Stimulated activated CD8-positive, alpha-beta memory T cell treated with anti-CD3 and anti-CD28 coated beads, Interleukin-4, amount 100 ng/mL, for 1 hour (primary cell): ENCODE measurements around the gene ARID1B.

ENCODE experiments used
- DNase-seq, 2 donors: peaks; one replicate each; pipeline ENCODE4 v3.0.0-alpha.2; 2020; ENCODE audit warnings: low read depth in 2 of 2, low spot score in 1 of 2

Gene ARID1B

DNA sequence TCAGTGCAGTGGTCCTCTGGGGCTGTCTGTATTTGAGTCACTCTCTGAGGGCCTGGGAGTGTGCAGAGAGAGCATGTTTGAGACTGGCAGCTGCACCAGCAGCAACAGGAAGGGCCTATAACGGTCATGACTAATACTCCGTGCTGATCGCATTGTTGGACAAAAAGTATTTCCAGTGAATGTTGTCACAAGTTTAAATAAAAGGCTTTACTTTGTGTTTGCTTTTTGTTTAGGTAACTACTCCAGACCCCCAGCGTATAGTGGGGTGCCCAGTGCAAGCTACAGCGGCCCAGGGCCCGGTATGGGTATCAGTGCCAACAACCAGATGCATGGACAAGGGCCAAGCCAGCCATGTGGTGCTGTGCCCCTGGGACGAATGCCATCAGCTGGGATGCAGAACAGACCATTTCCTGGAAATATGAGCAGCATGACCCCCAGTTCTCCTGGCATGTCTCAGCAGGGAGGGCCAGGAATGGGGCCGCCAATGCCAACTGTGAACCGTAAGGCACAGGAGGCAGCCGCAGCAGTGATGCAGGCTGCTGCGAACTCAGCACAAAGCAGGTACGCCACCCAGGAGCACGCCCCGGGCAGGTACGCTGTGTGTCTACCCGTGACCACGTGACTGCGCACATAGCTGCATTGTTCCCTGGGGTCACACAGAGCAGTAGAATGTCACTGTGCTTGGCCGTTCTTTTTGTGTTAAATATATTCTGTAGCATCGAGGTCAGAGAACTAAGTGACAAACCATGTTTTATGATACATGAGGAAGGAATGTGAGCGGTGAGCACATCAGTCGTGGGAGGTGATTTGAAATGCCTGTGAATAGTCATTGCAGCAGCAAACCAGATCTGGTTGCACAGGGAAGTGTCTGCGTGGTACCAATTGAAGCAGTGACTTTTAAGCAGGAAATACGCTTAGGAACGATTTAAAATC is 371.5 kb downstream of the ARID1B start:
- no peak for DNase-seq

- DNase-seq: no peak
Observed at GRCh38 chr6:157150076-157150475, 372.9 kb downstream of the ARID1B start.

DNA sequence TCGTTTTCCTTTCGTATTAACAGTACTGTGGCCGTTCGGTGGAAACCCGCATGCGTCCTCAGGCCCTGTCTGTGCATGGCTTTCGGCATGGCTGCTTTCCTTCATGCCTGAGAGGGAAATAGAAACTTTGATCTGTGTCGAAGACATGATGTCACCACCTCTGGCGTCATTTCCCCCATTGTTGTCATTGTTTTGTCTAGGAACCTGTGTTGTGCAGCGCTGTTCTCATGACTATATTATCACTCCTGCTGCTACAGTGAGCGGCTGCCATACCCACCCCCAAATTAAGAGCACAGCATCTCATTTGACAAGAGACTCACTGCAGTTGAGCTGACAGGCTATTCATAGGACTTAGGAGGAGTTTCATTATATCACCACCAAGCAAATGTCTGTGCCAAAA is 373.9 kb downstream of the ARID1B start:
- DNase-seq: no peak

DNA sequence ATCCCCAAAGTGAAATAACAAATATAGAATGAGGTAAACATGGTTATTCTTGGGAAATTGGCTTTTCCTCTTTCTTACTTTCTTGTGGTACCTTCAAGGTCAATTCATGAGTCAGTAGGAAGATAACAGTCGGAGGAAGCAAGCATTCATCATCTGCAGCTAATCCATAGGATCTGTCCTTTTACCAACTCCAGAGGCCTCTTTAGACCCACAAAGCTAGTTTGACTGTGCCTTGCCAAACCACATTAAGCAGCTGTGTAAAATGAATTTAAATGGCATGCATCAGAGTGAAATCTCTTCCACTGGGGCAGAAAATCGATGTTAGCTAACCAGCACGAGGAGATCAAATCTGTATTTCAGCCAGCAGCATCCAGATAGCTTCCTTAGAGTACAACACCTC is 374.8 kb downstream of the ARID1B start:
- no peak for DNase-seq

GRCh38 chr6:157152556-157152955 is 375.4 kb downstream of the ARID1B start:
- no peak for DNase-seq

GRCh38 chr6:157155804-157156203 is 378.6 kb downstream of the ARID1B start:
- DNase-seq: no peak

DNA sequence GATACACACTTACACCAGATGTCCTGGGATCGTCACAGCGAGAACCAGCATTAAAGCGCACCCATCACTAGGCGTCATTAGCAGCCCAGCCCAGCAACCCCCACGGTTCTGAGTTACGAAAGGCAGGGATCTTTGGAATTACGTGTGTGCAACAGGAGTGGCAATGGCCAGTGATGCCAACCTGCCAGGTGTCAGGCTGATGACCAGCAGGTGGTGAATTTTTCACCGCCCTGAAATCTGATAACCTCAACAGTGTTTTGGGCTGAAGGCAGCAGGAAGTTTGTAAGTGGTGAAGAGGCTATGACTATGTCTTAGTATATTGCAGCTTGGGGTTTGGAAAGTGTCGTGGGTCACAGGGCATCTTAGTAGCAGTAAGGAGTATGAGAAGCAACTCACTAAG is 380.1 kb downstream of the ARID1B start:
- no peak for DNase-seq

DNA sequence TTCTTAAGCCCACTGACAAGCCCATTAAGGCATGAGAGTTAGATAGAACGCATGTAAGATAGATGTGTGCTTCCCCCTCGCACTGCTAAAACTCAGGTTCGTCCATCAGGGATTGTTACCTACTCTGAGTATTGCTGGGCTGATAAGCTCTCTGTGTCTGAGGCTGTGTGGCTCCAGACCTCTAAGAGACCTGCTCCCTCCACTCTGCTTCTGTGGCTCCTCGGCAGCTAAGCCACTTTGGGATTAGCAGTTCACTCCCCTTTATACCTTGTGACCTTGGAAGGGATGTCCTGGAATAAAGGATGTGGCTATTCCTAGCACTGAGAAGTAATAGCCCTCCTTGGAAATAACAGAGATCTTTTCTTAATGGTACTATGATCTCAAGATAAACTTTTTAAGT is 381.3 kb downstream of the ARID1B start:
- no peak for DNase-seq

GRCh38 chr6:157158897-157159296 is 381.7 kb downstream of the ARID1B start:
- no peak for DNase-seq

- no peak for DNase-seq
Observed at GRCh38 chr6:157159348-157159747, 382.2 kb downstream of the ARID1B start.

- DNase-seq: no peak
Observed at GRCh38 chr6:157161912-157162311, 384.7 kb downstream of the ARID1B start.

- no peak for DNase-seq
Observed at GRCh38 chr6:157162766-157163433, 385.7 kb downstream of the ARID1B start.

- DNase-seq: no peak
Observed at GRCh38 chr6:157163434-157164159, 386.4 kb downstream of the ARID1B start.

DNA sequence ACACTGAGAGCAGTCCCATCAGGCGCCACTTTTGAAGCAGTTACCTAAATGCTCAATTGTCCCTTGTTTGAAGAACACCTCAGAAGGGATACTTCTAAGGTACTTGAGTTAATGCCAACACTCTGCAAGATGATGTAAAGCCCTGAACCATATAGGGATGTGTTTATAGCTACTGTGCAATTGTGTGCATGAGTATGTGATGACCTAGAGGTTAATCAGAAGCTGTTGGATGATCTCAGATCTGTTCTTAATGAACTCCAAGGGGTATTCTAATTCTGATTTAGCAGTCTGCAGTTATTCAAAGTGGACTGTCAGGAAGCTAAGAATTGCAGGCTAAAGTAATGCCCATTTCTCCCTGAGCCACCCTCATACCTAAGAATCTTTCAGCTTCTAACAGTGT is 387.8 kb downstream of the ARID1B start:
- no peak for DNase-seq

DNA sequence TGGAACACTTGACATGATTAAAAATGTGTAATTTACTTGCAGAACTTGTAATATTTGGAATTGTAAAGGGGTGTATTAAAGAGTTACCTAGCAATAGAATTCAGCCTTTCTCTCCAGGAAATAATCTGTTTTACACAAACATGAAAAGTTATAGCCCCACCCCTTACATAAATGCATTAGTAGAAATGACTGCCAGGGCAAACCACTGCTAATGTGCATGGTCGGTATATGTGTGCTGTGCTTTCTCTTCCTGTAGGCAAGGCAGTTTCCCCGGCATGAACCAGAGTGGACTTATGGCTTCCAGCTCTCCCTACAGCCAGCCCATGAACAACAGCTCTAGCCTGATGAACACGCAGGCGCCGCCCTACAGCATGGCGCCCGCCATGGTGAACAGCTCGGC is 389.6 kb downstream of the ARID1B start:
- no peak for DNase-seq

- no peak for DNase-seq
Observed at GRCh38 chr6:157167837-157168236, 390.7 kb downstream of the ARID1B start.

- DNase-seq: no peak
Observed at GRCh38 chr6:157168471-157168870, 391.3 kb downstream of the ARID1B start.

DNA sequence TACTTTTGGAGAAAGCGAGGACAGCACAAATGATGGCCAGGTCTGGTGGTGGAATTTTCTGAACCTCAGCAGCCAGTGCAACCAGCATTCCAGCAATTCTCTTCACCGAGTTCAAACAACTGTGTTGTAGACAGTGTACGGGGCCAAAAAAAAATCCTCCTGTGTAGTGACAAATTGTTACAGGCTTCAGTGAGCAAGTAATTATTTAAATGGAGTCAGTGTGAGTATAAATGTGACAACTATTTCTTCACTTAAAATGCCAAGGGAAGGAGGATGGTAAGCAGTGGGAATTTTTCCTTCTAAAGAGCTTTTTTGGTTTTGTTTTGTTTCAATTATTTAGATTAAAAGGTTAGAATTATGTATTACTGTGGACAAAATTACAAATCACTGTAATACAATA is 392.0 kb downstream of the ARID1B start:
- no peak for DNase-seq

DNA sequence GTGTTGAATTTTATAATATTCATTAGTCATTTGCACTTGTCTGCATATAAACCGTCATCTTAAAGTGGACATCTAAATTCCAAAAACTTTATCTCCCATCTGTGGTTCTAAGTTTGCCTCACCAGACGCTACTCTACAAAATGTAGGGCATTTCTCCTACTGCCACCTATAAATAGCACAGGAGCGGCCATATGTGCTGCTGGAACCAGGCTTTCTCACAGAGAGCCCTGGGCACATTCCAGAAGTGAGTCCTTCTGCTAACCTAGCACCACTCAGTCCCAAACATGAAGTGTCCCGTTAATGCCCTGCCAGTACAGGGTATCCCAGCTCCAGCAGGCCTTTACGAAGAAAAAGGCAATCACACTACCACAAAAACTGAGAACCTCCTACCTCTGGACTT is 392.5 kb downstream of the ARID1B start:
- DNase-seq: no peak

DNA sequence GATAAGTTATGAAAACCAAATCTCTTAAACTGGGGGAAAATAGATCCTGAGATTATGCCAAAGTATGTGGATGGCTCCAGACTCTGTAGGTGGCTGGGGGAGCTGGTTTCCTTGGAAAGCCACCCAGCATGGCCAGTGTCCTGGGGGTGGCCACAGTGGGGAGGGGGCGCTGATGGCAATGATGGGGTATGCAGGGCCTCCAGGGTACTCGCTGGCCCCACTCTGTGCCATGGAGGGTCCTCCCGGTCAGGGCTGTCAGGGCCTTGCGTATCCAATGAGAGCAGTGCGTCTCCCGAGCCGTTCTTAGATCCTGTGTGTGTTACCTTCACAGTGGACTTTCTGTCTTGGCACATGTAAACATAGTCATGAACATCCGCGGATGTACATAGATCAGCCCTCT is 393.4 kb downstream of the ARID1B start:
- DNase-seq: no peak

GRCh38 chr6:157171801-157172200 is 394.6 kb downstream of the ARID1B start:
- no peak for DNase-seq

DNA sequence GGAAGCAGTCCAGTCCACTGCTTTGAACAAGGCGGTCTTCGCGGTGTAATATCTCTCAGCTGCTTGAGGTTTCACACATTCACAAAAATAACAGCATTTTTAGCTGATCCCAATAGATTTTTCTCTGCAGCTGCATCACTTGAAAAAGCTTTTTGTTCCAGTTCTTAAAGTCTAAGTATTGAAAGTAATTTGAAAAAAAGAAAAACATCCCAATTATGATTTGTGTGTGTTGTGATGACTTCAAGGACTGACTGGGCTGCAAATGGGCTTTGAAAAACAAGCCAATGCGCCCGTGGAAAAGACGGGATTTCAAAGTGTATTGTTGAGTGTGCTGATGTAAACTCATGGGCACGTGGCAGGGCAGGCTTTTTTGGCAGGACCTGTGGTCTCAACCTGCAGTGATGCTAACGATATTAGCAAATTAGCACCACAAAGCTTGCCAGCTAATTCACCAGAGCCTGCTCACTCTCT is 395.1 kb downstream of the ARID1B start:
- DNase-seq: no peak
